H9 (cell line): ENCODE results near the gene CSRNP3. TPM values are rescaled to one million over a fixed set of nuclear protein-coding genes. Genes with fewer than 3 reads are reported as not detected.

Experiments used
- DNase-seq: peaks from one replicate; pipeline ENCODE4 v3.0.0-alpha.2; 2017
- H2AFZ ChIP-seq: one replicate; pipeline ENCODE4 v1.6.1; 2013; ENCODE audit warnings: mild to moderate bottlenecking, low read length, control low read depth, moderate library complexity
- H2AK5ac ChIP-seq: 2 replicates; pipeline ENCODE4 v1.6.1; 2013; ENCODE audit warnings: low read length, control low read depth, mixed read lengths; ENCODE audit not compliant: insufficient read length
- H2BK120ac ChIP-seq: one replicate; pipeline ENCODE4 v1.6.1; 2013; ENCODE audit warnings: low read depth, mild to moderate bottlenecking, low read length, control low read depth, inconsistent platforms; ENCODE audit not compliant: poor library complexity, severe bottlenecking
- H2BK12ac ChIP-seq: 2 replicates; pipeline ENCODE4 v1.6.1; 2013; ENCODE audit warnings: low read length, control low read depth, mixed read lengths, low read depth; ENCODE audit not compliant: insufficient read length
- H2BK15ac ChIP-seq: 2 replicates; pipeline ENCODE4 v1.6.1; 2013; ENCODE audit warnings: low read depth, low read length, control low read depth
- H2BK20ac ChIP-seq: one replicate; pipeline ENCODE4 v1.6.1; 2013; ENCODE audit warnings: low read depth, mild to moderate bottlenecking, low read length, control low read depth, inconsistent platforms; ENCODE audit not compliant: poor library complexity, severe bottlenecking
- H2BK5ac ChIP-seq: 2 replicates; pipeline ENCODE4 v1.6.1; 2013; ENCODE audit warnings: low read length, control low read depth, mixed read lengths; ENCODE audit not compliant: insufficient read length
- H3K14ac ChIP-seq: 2 replicates; pipeline ENCODE4 v1.6.1; 2013; ENCODE audit warnings: low read length, control low read depth; ENCODE audit not compliant: insufficient read depth
- H3K18ac ChIP-seq: 2 replicates; pipeline ENCODE4 v1.6.1; 2013; ENCODE audit warnings: low read depth, mild to moderate bottlenecking, mixed read lengths, low read length, control low read depth; ENCODE audit not compliant: insufficient read length
- H3K23ac ChIP-seq: 2 replicates; pipeline ENCODE4 v1.6.1; 2013; ENCODE audit warnings: low read length, control low read depth, mixed read lengths, low read depth; ENCODE audit not compliant: insufficient read length
- H3K23me2 ChIP-seq: 2 replicates; pipeline ENCODE4 v1.6.1; 2013; ENCODE audit warnings: low read depth, mild to moderate bottlenecking, mixed read lengths, low read length, control low read depth; ENCODE audit not compliant: insufficient read length, poor library complexity, severe bottlenecking
- H3K27ac ChIP-seq: 2 replicates; pipeline ENCODE4 v1.5.1; 2013; ENCODE audit warnings: low read length, control low read depth, mixed read lengths, low read depth; ENCODE audit not compliant: insufficient read length
- H3K27me3 ChIP-seq: 2 replicates; pipeline ENCODE4 v1.6.1; 2013; ENCODE audit warnings: low read length, control low read depth, inconsistent platforms; ENCODE audit not compliant: insufficient read depth
- H3K4ac ChIP-seq: 2 replicates; pipeline ENCODE4 v1.6.1; 2013; ENCODE audit warnings: low read depth, mild to moderate bottlenecking, control low read depth, inconsistent platforms, low read length, moderate library complexity
- H3K4me1 ChIP-seq: 2 replicates; pipeline ENCODE4 v1.6.1; 2013; ENCODE audit warnings: low read length, control low read depth, inconsistent platforms; ENCODE audit not compliant: insufficient read depth
- H3K4me2 ChIP-seq: 2 replicates; pipeline ENCODE4 v1.6.1; 2013; ENCODE audit warnings: low read length, control low read depth, mixed read lengths; ENCODE audit not compliant: insufficient read length, insufficient read depth
- H3K56ac ChIP-seq: 2 replicates; pipeline ENCODE4 v1.6.1; 2013; ENCODE audit warnings: low read depth, mild to moderate bottlenecking, mixed read lengths, low read length, control low read depth; ENCODE audit not compliant: insufficient read length
- H3K79me1 ChIP-seq: 2 replicates; pipeline ENCODE4 v1.6.1; 2013; ENCODE audit warnings: low read depth, mild to moderate bottlenecking, moderate library complexity, low read length, control low read depth, inconsistent platforms; ENCODE audit not compliant: insufficient read depth, poor library complexity, severe bottlenecking
- H3K79me2 ChIP-seq: 2 replicates; pipeline ENCODE4 v1.6.1; 2013; ENCODE audit warnings: low read length, control low read depth, inconsistent platforms; ENCODE audit not compliant: insufficient read depth
- H3K9ac ChIP-seq: 2 replicates; pipeline ENCODE4 v1.6.1; 2013; ENCODE audit warnings: low read length, control low read depth, mixed read lengths; ENCODE audit not compliant: insufficient read length; ENCODE audit errors: extremely low read depth
- H3K9me3 ChIP-seq: one replicate; pipeline ENCODE4 v1.6.1; 2013; ENCODE audit warnings: low read depth, low read length, inconsistent platforms; ENCODE audit not compliant: control insufficient read depth
- H3T11ph ChIP-seq: one replicate; pipeline ENCODE4 v1.6.1; 2013; ENCODE audit warnings: mild to moderate bottlenecking, low read length, control low read depth, inconsistent platforms
- H4K20me1 ChIP-seq: one replicate; pipeline ENCODE4 v1.6.1; 2013; ENCODE audit not compliant: control insufficient read depth, insufficient read length, insufficient read depth
- H4K5ac ChIP-seq: 2 replicates; pipeline ENCODE4 v1.6.1; 2013; ENCODE audit warnings: low read depth, mild to moderate bottlenecking, mixed read lengths, low read length, control low read depth; ENCODE audit not compliant: insufficient read length
- H4K8ac ChIP-seq: replicated peaks from 2 replicates; pipeline ENCODE4 v1.6.1; 2013; ENCODE audit warnings: low read length, control low read depth, mixed read lengths, low read depth; ENCODE audit not compliant: insufficient read length
- H4K91ac ChIP-seq: 2 replicates; pipeline ENCODE4 v1.6.1; 2013; ENCODE audit warnings: low read depth, mild to moderate bottlenecking, moderate library complexity, mixed read lengths, low read length, control low read depth; ENCODE audit not compliant: insufficient read length
- H3K27ac Mint-ChIP-seq, 3 experiments: 2 replicates in 2 of 3; 3 replicates in 1 of 3; pipeline ENCODE4 v1.8.0; 2020 to 2021; ENCODE audit warnings: mixed read lengths in 3 of 3, mild to moderate bottlenecking in 1 of 3, moderate library complexity in 1 of 3
- H3K27me3 Mint-ChIP-seq: 2 replicates; pipeline ENCODE4 v1.8.0; 2021; ENCODE audit warnings: low read depth, mild to moderate bottlenecking, moderate library complexity, mixed read lengths
- H3K36me3 Mint-ChIP-seq, 3 experiments: 2 replicates in 2 of 3; 3 replicates in 1 of 3; pipeline ENCODE4 v1.8.0; 2020 to 2021; ENCODE audit warnings: low read depth in 3 of 3, mixed read lengths in 3 of 3; ENCODE audit not compliant: insufficient read depth in 1 of 3
- H3K4me1 Mint-ChIP-seq, 2 experiments: 2 replicates each; pipeline ENCODE4 v1.8.0; 2020; ENCODE audit warnings: mixed read lengths in 2 of 2
- H3K4me3 Mint-ChIP-seq, 2 experiments: 2 replicates in 1 of 2; 3 replicates in 1 of 2; pipeline ENCODE4 v1.8.0; 2020 to 2021; ENCODE audit warnings: mild to moderate bottlenecking in 2 of 2, mixed read lengths in 2 of 2, moderate library complexity in 1 of 2
- H3K9me3 Mint-ChIP-seq, 2 experiments: 2 replicates in 1 of 2; 3 replicates in 1 of 2; pipeline ENCODE4 v1.8.0; 2020; ENCODE audit warnings: mild to moderate bottlenecking in 2 of 2, mixed read lengths in 2 of 2, moderate library complexity in 1 of 2
- WGBS: extraction: QIAGEN DNeasy Blood & Tissue Kit; methylation state at CpG from one replicate; pipeline ENCODE4 v1.1.7; 2013; ENCODE audit warnings: missing lambda C conversion rate, low lambda C conversion rate, mixed read lengths; ENCODE audit not compliant: insufficient read length; ENCODE audit errors: extremely low coverage; 5-methylcytosine and 5-hydroxymethylcytosine counted together
- total RNA-seq: library from RNA; stranded (reverse); gene quantifications from 2 replicates; pipeline ENCODE4 v1.2.1, GENCODE V29; 2021
- TF ChIP-seq, protein P1 (sequence below): fragments of 200-600 bp; sonication (generic); conservative IDR thresholded peaks from 3 replicates; pipeline ENCODE4 v1.8.0; 2021; ENCODE audit warnings: antibody characterized with exemption, mild to moderate bottlenecking

The CSRNP3 gene
- total RNA-seq, 1 experiment from 2014 or later, result 3.6 TPM

DNA sequence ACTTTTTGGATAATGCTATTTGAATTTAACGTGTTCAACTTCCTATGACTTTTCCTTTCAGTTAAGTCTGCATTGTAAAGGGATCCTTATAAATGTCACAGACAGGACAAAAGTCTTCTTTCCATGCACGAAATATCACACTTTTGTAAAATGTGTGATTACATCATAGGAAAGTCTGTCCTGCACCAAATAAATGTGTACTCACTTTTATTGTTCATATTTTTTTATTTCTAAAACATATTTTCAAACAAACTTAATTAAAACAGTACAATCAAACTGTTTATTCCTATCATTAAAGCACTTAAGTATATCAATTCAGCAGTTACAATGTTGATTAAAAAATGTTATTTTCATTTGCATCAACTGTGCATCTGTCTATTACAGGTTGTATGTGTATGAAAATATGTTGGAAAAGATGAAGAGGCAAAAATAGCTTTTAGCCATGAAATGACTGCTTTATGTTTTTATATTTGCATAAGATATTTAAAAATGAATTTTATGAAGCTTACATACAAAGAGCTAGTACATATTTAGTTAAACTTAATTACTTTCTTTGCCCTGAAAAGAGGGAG lies 105.6 kb downstream of the CSRNP3 start:
- Histone ChIP-seq H3K79me2 (no peaks in the 10 kb centered on the region), H3K79me1 (no peaks in the 10 kb centered on the region), H4K91ac (no peak overlapping the region), H2AFZ (no peak overlapping the region), H3K9me3 (no peaks in the 10 kb centered on the region), H3K4me1 (no peaks in the 10 kb centered on the region; the same call in 1 of the 2 replicates), H3K14ac (no peak overlapping the region), H2BK15ac (no peak overlapping the region), H2BK20ac (no peak overlapping the region), H2AK5ac (no peak overlapping the region), H3K4me2 (no peak overlapping the region), H4K8ac (no peak overlapping the region), H3T11ph (no peak overlapping the region), H2BK120ac (no peak overlapping the region), H4K20me1 (no peaks in the 10 kb centered on the region), H3K18ac (no peak overlapping the region), H2BK5ac (no peak overlapping the region), H3K9ac (no peak overlapping the region), H3K27ac (no peak overlapping the region), H4K5ac (no peak overlapping the region), H3K56ac (no peak overlapping the region), H3K23ac (no peak overlapping the region), H2BK12ac (no peak overlapping the region), H3K23me2 (peaks cover 5% of the 10 kb centered on the region), H3K4ac (no peak overlapping the region), H3K27me3 (no peaks in the 10 kb centered on the region)
- Mint-ChIP-seq H3K9me3 (no peaks in the 10 kb centered on the region), H3K4me1 (peaks cover 16 to 21% of the 10 kb centered on the region in 2 experiments), H3K36me3 (no peaks in the 10 kb centered on the region), H3K27ac (no peak overlapping the region), H3K27me3 (no peaks in the 10 kb centered on the region), H3K4me3 (no peak overlapping the region)
- no peak for DNase-seq
- TF ChIP-seq, protein P1, sequence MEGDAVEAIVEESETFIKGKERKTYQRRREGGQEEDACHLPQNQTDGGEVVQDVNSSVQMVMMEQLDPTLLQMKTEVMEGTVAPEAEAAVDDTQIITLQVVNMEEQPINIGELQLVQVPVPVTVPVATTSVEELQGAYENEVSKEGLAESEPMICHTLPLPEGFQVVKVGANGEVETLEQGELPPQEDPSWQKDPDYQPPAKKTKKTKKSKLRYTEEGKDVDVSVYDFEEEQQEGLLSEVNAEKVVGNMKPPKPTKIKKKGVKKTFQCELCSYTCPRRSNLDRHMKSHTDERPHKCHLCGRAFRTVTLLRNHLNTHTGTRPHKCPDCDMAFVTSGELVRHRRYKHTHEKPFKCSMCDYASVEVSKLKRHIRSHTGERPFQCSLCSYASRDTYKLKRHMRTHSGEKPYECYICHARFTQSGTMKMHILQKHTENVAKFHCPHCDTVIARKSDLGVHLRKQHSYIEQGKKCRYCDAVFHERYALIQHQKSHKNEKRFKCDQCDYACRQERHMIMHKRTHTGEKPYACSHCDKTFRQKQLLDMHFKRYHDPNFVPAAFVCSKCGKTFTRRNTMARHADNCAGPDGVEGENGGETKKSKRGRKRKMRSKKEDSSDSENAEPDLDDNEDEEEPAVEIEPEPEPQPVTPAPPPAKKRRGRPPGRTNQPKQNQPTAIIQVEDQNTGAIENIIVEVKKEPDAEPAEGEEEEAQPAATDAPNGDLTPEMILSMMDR, result no peak
- WGBS, result no CpG with 5 or more reads among the region's 2 CpGs
